Osteocyte (in vitro differentiated cells): ENCODE results near the gene OR51A2. TPM values are rescaled to one million over a fixed set of nuclear protein-coding genes. Genes with fewer than 3 reads are reported as not detected.
"Not testable (repeated sequence)": the region's sequence is repeated elsewhere in the genome, so short reads cannot be mapped to it uniquely, and the experiment has no call there.

Experiments
- DNase-seq: peaks from one replicate; pipeline ENCODE4 v3.0.0; 2021; ENCODE audit warnings: mixed read lengths; ENCODE audit not compliant: unreplicated experiment; ENCODE audit errors: extremely low spot score
- H3K27ac Mint-ChIP-seq: one replicate; pipeline ENCODE4 v1.8.0; 2021; ENCODE audit warnings: mild to moderate bottlenecking, mixed read lengths; ENCODE audit not compliant: unreplicated experiment
- H3K27me3 Mint-ChIP-seq: one replicate; pipeline ENCODE4 v1.8.0; 2021; ENCODE audit warnings: mixed read lengths; ENCODE audit not compliant: unreplicated experiment
- H3K36me3 Mint-ChIP-seq: one replicate; pipeline ENCODE4 v1.8.0; 2021; ENCODE audit warnings: mixed read lengths; ENCODE audit not compliant: unreplicated experiment
- H3K4me1 Mint-ChIP-seq: one replicate; pipeline ENCODE4 v1.8.0; 2021; ENCODE audit warnings: mixed read lengths; ENCODE audit not compliant: unreplicated experiment
- H3K4me3 Mint-ChIP-seq: one replicate; pipeline ENCODE4 v1.8.0; 2021; ENCODE audit warnings: mild to moderate bottlenecking, moderate library complexity, mixed read lengths; ENCODE audit not compliant: unreplicated experiment
- H3K9me3 Mint-ChIP-seq: one replicate; pipeline ENCODE4 v1.8.0; 2021; ENCODE audit warnings: mixed read lengths; ENCODE audit not compliant: unreplicated experiment
- long read RNA-seq: library from polyadenylated mRNA; unstranded; transcript quantifications from one replicate; pipeline ENCODE4 v2.0.0, GENCODE V29; 2021
- total RNA-seq: library from RNA; stranded (reverse); gene quantifications from 2 replicates; pipeline ENCODE4 v1.2.1, GENCODE V29; 2021
- TF ChIP-seq, protein P1 (sequence below): fragments of 200-600 bp; sonication (generic); IDR thresholded peaks from 2 replicates; pipeline ENCODE4 v1.5.0; 2021; ENCODE audit warnings: antibody characterized with exemption, mild to moderate bottlenecking, moderate library complexity

OR51A2 gene, protein sequence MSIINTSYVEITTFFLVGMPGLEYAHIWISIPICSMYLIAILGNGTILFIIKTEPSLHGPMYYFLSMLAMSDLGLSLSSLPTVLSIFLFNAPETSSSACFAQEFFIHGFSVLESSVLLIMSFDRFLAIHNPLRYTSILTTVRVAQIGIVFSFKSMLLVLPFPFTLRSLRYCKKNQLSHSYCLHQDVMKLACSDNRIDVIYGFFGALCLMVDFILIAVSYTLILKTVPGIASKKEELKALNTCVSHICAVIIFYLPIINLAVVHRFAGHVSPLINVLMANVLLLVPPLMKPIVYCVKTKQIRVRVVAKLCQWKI
- total RNA-seq, result not detected in 2 replicates
- long read RNA-seq, result 0 reads

DNA sequence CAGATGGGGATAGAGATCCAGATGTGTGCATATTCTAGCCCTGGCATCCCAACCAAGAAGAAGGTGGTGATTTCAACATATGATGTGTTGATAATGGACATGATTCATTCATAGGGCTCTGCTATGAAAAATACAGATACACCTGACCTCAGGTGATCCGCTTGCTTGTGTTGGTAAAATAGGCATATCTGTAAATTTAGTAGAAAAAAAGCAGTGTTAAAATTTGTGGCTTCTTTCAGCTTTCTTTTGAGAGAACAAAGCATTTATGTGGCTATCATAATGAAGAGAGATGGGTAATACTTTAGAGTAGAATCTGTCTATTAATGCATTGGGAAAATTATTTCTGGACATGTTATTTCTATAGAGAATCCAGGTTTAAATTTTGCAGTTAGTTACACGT is at the start of gene OR51A2:
Gene OR51A2, minus strand, starts transcription at position 101 of the 400 bp plus-strand sequence. Its CDS starts 0 bp downstream, at position 101.
- not testable (repeated sequence) for H3K9me3 Mint-ChIP-seq, H3K36me3 Mint-ChIP-seq, H3K4me1 Mint-ChIP-seq

DNA sequence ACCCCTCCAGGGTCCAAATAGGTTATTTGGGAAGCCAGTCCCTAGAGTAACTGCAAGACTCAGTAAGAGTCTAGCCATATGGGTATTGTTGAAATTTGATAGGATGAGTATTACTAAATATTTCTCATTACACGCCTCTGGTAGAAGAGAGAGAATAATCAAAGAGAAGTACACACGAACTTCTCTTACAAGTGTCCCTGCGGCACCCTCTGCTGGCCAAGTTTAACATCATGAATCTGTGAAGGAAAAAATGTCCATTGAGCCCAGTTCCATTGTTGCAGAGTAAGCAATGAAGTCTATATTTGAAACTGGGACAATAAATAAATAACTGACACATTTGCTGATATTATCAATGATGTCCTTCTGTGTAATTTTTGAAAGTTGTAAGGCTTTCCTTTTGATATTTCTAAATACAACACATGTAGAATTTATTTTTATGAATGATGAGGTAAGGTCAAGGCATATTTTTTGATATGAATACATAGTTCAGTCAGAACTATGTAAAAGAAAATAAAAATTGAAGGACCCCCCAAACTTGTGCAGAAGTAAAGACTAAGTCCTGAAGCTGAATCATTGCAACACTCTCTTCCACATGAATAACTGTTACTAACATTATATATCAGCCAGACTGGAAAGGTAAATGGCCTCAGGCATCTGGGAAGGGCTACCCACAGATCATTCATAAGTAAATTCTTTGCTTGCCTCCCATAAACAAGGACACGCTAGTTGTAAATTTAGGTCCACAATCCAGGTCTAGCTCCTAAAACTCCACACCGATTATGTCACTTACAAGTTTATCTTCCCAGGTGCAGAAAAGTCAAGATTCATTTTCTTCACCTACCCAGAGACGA is 49.1 kb upstream of the OR51A2 start:
- TF ChIP-seq, protein P1, sequence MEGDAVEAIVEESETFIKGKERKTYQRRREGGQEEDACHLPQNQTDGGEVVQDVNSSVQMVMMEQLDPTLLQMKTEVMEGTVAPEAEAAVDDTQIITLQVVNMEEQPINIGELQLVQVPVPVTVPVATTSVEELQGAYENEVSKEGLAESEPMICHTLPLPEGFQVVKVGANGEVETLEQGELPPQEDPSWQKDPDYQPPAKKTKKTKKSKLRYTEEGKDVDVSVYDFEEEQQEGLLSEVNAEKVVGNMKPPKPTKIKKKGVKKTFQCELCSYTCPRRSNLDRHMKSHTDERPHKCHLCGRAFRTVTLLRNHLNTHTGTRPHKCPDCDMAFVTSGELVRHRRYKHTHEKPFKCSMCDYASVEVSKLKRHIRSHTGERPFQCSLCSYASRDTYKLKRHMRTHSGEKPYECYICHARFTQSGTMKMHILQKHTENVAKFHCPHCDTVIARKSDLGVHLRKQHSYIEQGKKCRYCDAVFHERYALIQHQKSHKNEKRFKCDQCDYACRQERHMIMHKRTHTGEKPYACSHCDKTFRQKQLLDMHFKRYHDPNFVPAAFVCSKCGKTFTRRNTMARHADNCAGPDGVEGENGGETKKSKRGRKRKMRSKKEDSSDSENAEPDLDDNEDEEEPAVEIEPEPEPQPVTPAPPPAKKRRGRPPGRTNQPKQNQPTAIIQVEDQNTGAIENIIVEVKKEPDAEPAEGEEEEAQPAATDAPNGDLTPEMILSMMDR, result peak; percentile 77
- Mint-ChIP-seq H3K36me3 (no peaks in the 10 kb centered on the region), H3K27me3 (peaks cover 15% of the 10 kb centered on the region), H3K9me3 (no peaks in the 10 kb centered on the region), H3K4me3 (no peak overlapping the region), H3K27ac (no peak overlapping the region), H3K4me1 (no peaks in the 10 kb centered on the region)
- no peak for DNase-seq

More for the DNA sequence above, at the start of gene OR51A2:
- H3K4me3 Mint-ChIP-seq, H3K27me3 Mint-ChIP-seq, DNase-seq, H3K27ac Mint-ChIP-seq: not testable (repeated sequence)

DNA sequence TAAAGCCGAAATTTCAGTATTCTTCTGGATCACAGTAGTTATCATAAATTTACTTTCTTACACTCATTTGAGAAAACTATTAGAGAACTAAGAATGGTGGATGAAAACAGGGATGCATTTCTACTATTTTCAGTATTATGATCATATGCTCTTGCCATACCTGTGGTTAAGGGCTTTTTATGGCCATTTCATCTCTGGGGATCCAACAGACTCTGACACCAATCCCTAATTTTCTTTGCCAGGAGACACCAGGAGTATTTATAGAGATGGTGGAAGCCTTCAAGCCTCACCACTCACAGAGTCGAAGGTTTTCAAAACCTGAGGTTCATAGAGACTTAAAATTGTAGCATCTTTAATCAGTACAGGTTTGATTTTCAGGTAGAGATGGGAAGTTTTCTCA is 39.0 kb upstream of the OR51A2 start, which contains the start of gene OR51L1:
Gene OR51L1, plus strand, starts transcription at position 301 of the 400 bp plus-strand sequence. CDS start 4,132 bp downstream, outside the sequence.
- Mint-ChIP-seq H3K27ac (no peak within 1 kb of the TSS), H3K27me3 (peaks cover 13% of the 10 kb centered on the region), H3K4me1 (no peaks in the 10 kb centered on the region), H3K36me3 (no peaks in the 10 kb centered on the region), H3K4me3 (no peak within 1 kb of the TSS), H3K9me3 (no peaks in the 10 kb centered on the region)
- TF ChIP-seq, protein P1, result no peak
- DNase-seq, result no peak

DNA sequence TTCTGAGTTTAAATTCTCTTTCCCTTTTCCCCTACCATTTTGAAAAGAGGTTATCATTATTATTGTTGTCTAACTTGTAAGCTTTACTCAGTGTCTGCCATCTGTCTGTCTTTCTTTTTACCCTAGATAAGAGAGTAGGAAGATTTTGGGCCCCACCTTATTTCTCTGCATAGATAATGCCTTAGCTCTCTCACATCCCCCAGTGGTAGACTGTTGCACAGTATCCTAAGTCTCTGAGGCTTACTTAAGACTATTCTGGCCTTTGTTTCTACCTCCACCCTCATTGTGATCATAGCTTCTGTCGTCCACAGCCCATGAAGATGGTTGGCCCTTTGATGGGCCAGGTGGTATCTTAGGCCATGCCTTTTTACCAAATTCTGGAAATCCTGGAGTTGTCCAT is 35.5 kb upstream of the OR51A2 start:
- H3K4me1 Mint-ChIP-seq, result no peaks in the 10 kb centered on the region
- H3K36me3 Mint-ChIP-seq, result no peaks in the 10 kb centered on the region
- peaks cover 12% of the 10 kb centered on the region for H3K27me3 Mint-ChIP-seq
- TF ChIP-seq, protein P1, result peak; percentile 23
- H3K27ac Mint-ChIP-seq, result no peak overlapping the region
- no peak for DNase-seq
- H3K9me3 Mint-ChIP-seq, result no peaks in the 10 kb centered on the region
- H3K4me3 Mint-ChIP-seq, result no peak overlapping the region

DNA sequence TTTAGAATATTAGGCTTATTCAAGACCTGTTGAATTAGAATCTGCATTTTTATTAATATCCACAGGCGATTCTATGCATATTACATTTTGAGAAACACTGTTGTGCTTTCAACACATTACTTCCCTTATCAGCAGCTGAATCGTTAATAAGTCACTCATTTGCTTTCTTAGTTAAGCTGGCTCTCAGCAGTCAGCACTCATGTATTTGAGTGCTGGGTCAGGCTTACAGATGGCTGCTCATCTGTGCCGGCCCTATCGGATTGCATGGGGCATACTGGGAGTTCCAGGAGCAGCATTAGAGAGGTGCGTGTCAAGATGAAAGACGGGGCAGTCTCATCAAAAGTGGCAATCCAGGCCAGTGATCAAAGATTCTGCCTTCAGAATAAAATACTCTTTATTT is 28.3 kb upstream of the OR51A2 start:
- Mint-ChIP-seq H3K27me3 (peaks cover 5% of the 10 kb centered on the region), H3K27ac (no peak overlapping the region), H3K9me3 (no peaks in the 10 kb centered on the region), H3K4me3 (no peak overlapping the region), H3K4me1 (no peaks in the 10 kb centered on the region), H3K36me3 (no peaks in the 10 kb centered on the region)
- no peak for DNase-seq
- TF ChIP-seq, protein P1, result no peak
